Stimulated activated CD8-positive, alpha-beta memory T cell treated with anti-CD3 and anti-CD28 coated beads, Interleukin-15, amount 100 ng/mL, for 24 hours (primary cell): ENCODE data around the gene NKAIN4.
A peak's percentile ranks its signal among the peaks of the same experiment; 100 is the strongest.

Source experiments
- DNase-seq: peaks from one replicate; pipeline ENCODE4 v3.0.0-alpha.2; 2020; ENCODE audit warnings: low read depth

NKAIN4 gene

DNA sequence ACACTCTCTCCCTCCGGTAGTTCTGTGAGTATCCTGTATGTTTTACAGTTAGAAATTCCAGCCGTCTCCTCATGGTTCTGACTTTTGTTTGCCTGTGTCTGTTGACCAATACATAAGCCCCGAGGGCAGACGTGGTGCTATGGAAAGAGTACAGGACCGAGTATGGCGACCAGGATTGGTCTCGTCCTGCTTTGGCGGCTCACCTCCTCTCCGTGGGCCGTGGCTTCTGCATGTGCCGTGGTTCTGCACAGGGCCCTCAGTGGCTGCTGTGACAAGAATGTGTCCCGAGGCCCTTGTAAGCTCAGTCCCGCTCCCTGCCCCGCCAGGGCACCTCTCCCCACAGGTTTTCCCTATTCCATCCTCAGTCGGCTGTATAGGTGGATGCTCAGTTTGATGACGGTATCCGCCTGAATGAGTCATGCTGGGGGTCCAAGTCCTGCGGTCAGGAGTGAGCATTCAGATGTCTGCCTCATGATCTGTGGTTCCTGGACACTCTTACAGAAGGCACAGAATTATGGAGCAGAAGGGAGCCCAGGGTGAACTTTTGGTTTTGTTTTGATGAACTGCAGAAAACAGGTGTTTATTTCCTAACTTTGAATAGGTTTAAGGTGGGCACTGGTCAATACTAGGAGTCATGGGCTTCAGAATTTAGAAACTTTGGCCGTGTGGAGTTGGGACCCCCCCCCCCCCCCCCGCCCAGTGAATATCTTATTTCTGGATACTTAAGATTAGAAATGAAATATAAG, 19.5 kb upstream of the NKAIN4 start:
- DNase-seq: no peak

DNA sequence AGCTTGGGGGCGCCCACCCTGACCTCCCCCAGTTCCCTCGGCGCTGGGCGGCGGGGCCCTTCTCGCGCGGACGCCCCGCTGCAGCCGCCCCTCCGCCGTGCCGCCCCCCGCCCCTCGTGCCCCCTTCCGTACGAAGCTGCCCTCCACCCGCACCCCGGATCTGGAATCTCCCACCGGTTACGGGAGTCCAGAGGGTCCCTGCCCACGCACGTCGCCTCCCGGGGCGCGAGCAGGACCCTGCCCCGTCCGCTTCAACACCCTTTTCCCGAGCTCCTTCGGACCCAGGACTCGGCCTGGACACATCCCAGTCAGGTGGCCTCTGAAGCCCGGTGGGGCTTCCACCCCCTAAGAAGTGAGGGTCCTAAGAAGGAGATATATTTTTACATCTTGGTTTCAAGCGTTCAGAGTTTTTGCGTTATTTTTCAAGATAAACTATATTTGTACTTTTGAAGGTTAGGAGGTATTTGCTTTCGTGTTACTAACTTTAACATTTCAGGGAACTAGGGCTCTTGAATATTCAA, 18.9 kb upstream of the NKAIN4 start:
- DNase-seq: no peak

DNA sequence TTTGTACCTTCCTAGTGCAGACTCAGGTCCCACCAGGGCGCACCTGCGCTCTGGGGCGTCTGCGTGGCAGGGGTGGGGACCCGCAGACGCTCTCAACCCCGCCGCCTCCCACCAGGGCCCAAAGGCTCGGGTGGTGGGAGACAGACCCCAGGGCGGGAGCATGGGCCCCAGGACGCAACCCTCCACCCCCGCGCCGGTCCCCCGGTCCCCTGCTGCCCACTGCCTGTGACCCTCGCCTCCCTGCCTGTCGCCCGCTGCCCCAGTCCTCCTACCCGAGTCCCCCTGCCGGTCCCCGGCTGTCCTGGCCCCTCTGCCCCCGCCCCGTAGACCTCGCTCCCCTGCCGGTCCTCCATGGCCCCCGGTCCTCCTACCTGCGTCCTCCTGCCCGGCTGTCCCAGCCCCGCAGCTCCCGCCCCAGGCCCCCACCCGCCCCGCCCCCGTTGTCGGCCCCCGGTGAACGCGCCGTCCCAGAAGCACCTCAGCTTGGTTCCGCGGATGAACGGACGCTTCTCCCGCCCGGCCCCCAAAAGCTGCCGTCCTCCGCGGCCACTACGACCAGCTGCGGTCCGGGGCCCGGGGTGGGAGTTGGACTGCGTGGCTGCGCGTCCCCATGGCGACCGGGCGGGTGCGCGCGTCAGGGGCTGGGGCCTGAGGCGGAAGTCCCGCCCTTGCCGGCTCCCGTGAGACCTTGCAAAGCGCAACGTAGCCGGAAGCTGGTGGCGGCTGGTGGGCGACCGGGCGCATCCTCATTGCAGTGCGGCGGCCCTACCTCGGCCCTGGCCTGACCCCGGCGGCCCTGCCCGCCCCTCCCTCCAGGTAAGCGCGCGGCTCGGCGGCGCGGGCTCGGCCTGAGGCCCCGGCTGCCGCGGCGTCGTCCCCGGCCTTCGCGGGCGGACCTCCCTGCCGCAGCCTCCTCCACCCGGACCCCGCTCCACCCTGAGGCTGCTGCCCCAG, 18.1 kb upstream of the NKAIN4 start, which contains the start of gene ARFGAP1:
ARFGAP1 (plus strand) TSS at position 709 of the 954 bp plus-strand sequence. CDS start 2,768 bp downstream, outside the sequence.
- DNase-seq: peak; percentile 79

DNA sequence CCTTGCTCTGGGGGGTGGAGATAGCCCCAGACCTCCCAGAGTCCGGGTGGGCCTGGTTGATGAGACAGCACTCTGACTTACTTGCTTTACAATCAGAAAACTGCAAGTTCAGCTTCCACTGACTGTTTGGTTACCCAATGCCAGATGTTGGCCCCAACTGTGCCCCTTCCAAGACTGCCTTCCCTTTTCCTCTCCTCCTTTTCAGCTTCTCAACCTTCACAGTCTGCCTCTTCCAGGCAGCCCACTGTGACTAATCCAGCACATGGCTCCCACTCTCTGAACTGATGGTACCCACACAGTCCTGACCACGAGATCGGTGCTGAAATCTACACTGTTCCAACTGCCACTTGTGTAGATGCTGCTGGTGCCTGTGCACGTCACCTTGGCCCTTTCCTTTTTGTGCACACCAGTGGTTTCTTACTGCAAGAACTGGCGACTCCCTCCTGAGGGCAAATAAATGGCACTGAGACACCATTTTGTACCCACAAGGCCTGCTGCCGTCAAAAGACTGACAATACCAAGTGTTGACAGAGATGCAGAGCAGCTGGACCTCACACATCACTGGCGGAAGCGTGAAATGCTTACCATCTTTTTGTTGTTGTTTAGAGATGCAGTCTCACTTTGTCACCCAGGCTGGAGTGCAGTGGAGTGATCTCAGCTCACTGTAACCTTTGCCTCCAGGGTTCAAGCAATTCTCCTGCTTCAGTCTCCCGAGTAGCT, 16.5 kb upstream of the NKAIN4 start:
- DNase-seq: no peak

DNA sequence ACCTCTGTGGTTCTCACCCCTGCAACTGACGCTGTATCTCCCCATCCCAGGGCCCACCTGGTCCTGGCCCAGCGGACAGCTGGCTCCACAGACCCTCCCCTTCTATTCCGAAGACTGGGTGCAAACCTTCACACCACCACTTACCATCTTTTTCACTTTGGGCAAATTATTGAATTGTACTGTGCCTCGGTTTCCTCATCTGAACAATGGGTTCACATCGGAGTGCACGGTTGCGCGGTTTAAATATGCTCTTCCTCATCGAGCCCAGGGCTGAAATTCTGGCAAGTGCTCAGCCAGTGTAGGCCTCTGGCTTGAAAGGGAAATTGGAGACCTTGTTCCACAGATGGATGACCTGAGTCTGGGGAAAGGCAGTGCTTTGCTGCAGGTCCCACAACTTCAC, 15.5 kb upstream of the NKAIN4 start:
- DNase-seq: no peak

DNA sequence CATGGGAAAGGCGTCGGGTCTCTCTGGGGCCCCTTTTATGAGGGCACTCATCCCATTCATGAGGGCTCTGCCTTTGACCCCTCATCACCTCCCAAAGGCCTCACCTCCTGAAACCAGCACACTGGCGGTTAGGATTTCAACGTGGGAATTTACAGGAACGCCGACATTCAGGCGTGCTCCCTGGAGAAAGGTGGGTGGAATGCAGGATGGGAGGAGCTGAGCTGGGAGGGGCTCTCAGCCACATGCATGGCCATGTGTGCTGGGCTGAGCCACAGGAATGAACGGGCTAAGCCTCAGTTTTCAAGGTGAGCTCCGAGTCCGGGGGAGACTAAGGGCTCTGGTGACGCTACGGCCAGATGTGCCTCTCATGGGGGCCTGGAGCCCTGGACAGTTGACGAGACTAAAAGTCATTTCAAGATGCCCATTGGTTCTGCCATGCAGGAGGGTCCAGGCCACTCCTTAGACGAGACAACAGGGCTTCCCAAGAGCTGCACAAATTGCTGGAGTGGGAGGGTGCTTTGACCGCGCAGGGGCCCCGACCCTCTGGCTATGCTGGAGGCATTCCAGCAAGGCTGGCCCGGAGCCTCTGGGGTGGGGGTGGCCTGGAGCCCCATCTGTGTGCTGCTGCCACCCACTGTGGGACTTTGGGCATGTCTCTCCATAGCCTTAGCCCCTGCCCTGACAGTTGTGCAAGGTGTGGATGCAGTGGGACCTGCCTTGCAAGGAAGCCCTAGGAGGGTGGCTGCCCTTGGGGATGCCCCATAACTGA, 14.6 kb upstream of the NKAIN4 start:
- DNase-seq: no peak

DNA sequence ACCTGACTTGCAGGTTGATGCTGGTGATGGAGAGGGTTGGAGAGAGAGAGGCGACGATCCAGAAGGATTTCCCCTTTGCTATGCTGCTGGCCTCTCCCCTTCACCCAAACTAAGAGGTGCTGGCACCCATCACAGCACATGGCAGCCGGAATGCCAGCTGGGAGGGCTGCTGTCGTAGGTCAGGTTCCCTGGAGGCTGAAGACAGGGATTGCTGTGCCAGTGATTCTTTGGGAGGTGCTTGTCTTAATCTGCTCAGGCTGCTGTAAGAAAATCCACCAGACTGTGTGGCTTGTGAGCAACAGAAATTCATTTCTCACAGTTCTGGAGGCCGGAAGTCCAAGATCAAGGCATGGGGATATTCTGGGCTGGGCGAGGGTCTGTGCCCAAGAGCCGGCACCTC, 14.0 kb upstream of the NKAIN4 start:
- DNase-seq: no peak

DNA sequence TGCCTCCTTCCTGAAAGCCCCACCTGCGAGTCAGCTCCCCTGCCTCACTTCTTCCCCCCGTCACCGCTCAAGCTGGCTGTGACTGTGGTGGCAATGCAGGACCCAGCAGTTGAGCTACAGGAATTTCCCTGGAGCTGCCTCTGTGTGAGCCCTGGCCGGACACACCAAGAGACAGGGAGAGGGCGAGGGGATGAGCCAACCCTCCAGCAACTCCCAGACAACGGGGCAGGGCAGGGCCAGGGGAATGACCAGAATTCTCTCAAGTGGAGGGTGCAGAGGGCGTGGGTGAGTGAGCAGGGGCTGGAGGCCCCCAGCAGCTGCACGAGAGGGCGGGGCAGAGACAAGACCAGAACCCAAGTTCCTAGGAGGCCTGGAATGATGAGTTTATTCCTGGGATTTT, 13.4 kb upstream of the NKAIN4 start:
- DNase-seq: no peak

DNA sequence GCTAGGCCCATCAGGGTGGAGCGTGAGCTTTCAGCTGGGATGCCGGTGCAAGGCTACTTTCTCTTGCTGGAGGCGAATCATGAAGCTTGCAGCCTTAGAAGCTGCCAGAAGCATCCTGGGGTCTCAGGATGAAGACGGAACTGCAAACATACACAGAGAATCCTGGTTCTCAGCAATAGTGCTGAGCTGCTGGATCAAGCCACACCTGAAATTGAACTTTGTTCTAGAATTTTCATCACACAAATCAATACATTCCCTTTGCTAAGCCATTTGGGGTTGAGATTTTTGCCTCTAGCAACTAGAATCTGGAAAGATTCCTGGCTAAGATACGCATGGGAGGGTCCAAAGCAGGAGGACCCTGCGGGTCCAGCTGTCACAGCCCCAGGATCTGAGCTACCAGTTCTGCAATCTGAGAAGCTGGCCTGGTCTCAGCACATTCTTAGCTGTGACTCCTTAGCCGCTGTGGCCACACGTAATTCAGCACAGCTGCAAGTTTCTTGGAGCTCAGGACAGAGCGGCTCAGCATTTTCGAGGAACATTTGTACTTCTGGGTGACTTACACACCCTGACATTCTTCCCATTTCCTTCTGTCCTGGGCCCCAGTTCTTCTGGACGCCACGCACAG, 11.7 kb upstream of the NKAIN4 start:
- DNase-seq: no peak

DNA sequence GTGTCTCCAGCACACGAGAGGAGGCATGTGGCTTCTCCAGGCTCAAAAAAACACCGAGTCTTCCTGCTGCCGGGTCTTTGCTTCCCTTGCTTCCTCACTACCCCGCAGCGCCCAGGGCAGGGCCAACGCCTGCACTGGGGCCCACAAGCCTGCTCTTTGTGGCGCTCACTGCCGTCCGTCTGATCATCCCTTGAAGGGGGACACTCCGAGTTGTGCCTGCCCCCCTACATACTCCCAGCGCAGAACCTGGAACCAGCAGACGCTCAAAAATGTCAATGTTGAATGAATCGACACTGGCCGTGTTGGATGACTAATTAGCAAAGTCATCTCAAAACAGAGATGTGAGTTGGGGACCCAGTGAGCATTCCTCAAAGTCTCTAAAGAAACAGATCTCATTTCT, 10.3 kb upstream of the NKAIN4 start:
- DNase-seq: no peak

DNA sequence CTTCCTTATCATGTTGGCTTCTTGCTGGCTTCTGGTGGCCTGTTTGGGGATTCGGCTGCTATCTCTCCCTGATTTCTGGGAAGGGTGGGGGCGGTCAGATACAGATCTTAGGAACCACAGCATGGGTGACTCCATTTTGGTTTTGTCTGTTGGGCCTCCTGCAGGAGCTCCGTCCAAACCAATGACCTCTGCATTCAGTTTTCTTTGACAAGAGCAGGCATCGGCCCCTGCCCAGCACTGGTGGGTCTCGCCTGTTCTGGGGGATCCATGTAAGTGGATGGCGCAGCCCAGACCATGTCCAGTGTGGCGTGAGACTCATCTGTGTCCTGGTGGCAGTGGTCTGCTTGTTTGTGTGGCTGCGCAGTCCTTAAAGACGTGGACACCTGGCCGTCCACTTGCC, 9.7 kb upstream of the NKAIN4 start:
- DNase-seq: no peak

DNA sequence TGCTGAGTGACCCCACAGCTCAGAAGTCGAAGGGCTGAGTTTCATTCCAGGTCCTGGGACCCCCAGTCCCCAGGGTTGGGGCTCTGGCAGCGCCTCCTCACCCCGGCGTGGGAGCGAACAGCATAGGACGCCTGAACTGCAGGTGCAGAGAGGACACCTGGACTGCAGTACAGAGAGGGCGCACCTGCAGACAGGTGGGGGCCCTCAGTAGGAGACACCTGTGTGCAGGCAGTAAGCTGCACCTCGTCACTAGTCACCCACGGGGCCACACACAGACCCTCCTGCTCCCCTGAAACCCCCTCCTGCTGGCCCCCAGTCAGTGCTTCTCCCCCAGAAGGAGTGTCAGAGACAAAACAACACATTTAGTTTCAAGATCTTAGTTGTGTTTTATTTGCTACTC, 8.6 kb upstream of the NKAIN4 start:
- no peak for DNase-seq

DNA sequence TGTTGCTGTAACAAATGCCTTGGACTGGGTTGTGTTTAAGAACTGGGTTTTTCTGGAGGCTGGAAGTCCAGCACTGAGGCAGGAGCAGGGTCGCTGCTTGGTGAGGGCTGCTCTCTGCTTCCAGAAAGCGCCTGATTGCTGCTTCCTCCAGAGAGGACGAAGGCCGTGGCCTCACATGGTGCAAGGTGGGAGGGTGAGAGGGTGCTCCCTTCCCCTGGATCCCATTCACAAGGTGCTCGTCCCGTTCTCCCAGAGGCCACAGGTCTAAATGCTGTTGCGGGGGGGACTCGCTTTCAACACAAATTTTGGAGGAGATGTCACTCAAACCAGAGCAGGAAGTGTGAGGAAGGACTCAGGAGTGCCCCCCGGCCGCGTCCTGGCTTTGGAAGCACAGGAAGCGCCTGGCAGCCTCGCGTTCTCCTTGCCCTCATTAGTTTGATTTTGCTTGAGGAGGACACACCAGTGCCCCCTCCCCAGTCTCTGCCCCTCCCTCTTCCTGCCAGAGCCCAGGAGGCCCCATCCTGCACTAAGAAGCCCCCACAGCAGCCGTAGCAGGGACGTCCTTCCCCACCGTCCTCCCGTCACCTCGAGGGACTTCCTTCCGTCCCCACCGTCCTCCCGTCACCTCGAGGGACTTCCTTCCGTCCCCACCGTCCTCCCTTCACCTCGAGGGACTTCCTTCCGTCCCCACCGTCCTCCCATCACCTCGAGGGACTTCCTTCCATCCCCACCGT, 7.7 kb upstream of the NKAIN4 start:
- no peak for DNase-seq

DNA sequence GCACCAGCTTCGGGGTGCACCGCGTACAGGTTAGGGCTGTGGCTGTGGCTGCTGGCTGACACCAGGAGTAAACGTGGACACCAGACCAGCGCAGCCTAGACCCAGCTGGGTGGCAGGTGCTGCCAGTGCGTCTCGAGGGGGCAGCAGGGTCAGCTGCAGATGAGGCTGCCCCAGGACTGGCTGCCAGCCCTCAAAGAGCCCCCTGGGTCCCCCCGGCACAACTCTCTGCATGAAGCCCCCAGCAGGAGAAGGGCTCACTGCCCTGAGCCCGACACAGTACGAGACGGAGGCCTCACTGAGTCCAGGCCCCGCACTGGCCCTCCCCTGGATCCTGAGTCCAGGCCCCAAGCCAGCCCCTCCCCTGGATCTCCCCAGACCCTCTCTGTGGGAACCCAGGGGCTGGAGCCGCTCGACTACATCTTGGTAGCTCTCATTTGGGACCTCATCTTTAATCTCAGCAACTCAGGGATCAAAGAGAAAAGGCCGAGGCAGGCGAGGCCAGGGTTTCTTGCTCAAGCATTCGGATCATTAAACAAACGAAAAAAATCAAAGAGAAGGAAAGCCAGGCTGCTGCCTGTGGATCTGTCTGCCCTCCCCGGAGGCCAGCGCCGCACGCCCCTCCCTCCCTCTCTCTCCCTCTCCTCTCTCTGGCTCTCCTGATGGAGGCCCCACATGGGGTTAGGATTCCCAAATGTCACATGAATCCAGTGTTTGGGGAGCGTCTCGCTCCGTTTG, 7.0 kb upstream of the NKAIN4 start:
- no peak for DNase-seq

DNA sequence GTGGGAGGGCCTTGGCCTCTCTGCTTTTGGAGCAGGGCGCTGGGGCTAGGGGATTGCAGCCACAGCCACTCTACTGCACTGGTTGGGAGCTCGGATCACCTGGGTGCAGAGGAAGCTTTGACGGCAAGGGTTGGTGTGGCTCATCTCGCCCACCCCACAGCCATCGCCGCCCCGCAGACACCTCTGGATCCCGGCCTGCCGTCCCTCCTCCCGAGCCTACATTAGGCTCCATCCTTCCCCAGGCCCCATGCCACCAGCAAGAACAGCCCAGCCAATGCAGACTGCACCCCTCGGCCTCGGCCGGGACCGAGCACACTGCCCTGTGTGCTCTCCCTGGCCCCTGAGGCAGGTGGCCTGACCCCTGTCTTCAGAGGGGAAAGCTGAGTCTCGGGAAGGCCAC, 6.3 kb upstream of the NKAIN4 start:
- no peak for DNase-seq

DNA sequence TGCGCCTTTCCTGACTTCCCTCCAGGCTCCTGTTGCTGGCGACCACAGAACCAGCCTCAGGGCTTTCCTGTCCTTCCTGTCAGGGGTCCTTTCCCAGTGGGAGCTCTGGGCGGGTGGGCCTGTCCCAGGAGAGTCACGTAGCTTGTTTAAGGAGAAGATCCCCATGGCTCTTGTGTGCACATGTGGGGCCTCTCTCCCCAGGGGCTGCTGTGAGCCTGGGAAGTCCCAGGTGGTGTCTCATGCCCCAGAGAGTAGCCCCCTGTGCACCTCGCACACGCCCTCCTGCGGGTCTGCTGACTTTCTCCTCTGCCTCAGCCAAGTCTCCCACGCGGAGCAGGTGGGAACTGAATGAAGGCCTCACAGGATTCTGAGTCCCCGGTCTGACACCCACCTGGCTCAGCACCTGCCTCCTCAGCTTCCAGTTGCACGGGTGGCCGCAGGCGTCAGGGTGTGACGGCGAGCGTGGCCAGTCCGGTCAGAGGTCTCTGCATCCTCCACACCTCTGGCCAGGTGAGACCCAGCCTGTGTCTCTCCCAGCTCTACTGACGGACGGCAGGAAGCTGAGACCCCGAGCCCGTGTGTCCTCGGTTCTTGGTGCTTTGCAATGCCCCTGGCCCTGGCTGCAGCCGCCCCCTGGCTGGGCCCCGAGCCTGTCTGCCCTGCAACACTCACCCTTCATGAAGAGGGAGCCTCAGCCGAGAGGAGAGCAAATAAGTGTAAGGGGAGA, 5.6 kb upstream of the NKAIN4 start:
- DNase-seq: no peak

DNA sequence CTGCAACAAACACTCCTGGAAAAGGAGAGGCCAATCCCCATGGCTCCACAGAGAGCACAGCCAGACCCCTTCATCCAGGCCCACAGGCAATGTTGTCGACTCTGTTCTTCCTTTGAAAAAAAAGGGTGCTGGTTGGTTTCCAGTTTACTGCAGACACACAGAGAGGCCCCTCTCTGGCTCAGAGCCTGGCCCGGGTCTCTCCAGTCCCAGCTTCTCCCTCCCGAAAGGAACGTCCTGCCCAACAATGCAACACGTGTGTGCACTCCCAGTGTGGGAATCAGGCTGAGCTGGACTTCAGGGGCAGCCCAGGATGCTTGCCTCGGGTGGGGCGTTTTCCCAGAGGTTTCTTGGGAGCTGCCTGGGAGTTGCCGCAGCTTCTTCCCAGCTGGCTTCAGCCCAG, 4.5 kb upstream of the NKAIN4 start:
- no peak for DNase-seq

DNA sequence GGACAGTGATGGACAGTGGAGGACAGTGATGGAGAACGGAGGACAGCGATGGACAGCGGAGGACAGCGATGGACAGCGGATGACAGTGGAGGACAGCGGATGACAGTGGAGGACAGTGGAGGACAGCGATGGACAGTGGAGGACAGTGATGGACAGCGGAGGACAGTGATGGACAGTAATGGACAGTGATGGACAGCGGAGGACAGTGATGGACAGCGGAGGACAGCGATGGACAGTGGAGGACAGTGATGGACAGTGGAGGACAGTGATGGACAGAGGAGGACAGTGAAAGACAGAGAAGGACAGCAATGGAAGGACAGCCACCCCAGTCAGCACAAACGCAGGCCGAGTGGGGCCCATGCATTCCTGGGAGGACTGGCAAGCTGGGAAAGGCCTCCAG, 3.4 kb upstream of the NKAIN4 start:
- DNase-seq: no peak

DNA sequence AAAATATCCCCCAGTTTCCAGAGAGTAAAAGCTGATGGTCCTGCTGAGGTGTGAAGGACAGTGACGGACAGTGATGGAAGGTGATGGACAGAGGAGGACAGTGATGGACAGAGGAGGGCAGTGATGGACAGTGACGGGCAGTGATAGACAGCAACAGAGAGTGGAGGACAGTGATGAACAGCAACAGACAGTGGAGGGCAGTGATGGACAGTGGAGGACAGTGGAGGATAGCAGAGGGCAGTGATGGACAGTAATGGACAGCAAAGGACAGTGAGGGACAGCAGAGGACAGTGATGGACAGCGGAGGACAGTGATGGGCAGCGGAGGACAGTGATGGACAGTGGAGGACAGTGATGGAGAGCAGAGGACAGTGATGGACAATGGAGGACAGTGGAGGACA, 2.7 kb upstream of the NKAIN4 start:
- no peak for DNase-seq
